Anterior cingulate cortex (tissue), 58 donors: ENCODE results near the gene KDM4B.
A peak's percentile ranks its signal among the peaks of the same experiment; 100 is the strongest.

Experiments used
- DNase-seq, 58 donors: peaks; one replicate each; lab custom pipeline; 2025; lab: John Stamatoyannopoulos, UW

Gene KDM4B

GRCh38 chr19:5006821-5007220, 37.9 kb downstream of the KDM4B start:
- DNase-seq: no peak

GRCh38 chr19:5011476-5012238, 42.7 kb downstream of the KDM4B start:
- no peak for DNase-seq

DNA sequence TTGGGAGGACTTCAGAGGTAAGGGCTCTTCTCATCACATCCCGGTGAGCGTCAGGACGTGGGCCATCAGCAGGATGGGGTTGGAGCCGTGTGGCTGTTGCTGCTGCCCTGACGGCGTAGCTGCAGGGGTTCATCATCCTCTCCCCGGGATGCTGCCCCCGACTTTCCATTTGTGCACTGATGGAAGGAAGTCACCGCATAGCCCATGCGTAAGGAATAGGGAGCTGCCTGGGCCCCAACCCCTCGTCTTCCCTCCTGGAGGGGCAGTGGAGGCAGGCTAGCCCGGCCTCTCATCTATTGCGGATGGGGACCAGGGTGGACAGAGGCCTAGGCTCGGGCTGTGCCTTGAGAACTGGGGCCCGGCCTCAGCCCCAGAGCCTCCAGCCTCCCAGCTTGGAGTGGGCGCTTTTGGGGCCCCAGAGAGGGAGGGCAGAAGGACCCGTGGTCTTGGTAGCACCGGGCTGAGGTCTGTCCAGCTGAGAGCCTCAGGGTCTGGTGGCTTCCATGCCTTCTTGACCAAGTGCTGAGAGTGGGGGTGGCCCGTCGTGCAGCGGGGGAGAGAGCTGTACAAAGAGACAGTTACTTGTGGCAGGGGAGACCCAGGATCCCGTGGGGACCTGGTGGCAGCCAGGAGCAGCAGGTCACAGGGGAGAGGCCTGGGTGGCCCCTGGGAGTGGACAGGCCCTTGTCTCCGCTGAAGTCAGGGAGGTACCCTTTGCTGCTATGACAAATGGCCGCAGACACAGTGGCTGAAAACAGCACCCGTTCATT, 44.0 kb downstream of the KDM4B start:
- DNase-seq: no peak

GRCh38 chr19:5013761-5014160, 44.8 kb downstream of the KDM4B start:
- no peak for DNase-seq

GRCh38 chr19:5014941-5015340, 46.0 kb downstream of the KDM4B start:
- no peak for DNase-seq

- DNase-seq: no peak
These were observed 47.4 kb downstream of the KDM4B start for GRCh38 chr19:5016268-5016667.

DNA sequence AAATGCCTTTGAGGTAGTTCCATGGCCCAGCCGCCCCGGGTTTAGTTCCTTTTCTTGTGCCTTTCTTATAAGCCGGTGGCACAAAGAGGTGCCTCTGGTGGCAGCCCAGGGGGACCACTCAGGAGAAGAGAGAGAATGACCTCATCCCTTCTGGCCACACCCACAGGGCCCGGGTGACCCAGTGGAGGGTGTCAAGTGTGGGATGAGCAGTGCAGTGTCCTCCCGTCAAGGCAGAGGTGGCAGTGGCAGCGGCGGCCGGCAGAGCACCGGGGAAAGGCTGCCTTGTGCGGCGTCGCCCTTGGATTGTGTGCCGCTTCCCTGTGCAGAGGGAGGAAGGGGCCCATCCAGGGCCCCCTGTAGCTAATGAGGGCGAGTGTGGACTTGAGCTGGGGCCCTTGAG, 47.9 kb downstream of the KDM4B start:
- DNase-seq: no peak

DNA sequence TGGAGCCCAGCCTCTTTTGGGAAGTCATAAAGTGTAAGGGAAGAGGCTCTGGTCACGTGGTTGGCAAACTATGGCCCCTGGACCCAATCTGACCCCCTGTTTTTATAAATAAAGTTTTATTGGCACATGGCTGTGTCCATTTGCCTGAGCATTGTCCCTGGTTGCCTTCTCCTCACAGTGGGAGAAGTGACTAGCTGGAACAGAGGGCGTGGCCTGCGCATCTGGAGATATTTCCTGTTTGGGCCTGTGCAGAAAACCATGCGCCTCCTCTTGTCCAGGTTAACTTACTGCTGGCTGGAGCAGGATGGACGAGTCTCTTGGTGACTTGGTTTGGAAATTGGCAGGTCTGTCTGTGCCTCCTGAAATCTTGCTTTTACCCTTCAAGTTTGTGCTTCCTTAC, 48.3 kb downstream of the KDM4B start:
- DNase-seq: no peak

GRCh38 chr19:5018224-5019015, 49.5 kb downstream of the KDM4B start:
- no peak for DNase-seq

GRCh38 chr19:5020368-5020767, 51.5 kb downstream of the KDM4B start:
- no peak for DNase-seq

DNA sequence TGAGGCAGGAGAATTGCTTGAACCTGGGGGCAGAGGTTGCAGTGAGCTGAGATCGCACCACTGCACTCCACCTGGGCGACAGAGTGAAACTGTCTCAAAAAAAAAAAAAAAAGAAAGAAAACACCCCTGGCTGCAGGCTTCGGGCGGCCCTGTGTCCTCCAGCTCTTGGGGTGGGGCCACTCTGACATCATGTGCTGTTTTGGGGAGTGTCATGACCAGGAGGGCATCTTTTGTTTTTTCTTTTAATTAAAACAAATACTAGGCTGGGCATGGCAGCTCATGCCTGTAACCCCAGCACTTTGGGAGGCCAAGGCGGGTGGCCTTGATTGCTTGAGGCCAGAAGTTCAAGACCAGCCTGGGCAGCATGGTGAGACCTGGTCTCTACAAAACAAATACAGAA, 52.1 kb downstream of the KDM4B start:
- DNase-seq: no peak

DNA sequence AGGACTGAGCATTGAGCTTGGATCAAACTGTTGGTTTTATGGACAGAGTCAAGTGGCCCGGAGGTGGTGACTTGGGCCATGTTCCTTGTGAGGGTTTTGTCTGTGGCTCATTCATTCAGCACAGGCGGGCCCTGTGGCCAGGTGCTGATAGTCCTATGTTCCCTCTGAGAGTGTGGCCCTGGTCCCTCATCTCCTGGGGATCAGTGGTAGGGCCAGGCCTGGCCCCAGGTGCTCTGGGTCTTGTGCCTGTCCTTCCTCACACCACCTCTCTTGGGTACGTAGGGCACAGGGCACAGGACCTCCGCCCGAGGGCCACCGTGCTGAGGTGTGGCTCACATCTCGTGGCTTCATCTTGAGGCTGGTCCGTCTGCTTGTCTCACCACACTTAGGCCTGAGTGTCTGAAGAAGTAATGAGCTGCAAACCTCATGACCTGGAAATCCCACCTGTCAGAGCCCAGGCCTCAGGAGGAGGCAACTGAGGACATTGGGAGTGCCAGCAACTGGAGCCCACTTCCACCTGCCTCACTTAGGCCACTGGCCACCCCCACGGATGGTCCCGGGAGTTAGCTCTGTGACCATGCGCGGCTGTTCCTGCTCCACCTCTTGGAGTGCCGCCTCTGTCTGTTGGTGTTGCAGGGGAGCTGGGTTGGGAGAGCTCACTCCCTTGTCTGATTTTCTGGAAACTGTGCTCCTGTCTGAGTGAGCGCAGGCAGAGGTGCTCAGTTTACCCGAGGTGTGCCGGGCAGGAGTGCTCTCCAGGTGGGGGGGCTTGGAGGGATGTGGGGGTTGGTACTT, 53.4 kb downstream of the KDM4B start:
- DNase-seq: no peak

DNA sequence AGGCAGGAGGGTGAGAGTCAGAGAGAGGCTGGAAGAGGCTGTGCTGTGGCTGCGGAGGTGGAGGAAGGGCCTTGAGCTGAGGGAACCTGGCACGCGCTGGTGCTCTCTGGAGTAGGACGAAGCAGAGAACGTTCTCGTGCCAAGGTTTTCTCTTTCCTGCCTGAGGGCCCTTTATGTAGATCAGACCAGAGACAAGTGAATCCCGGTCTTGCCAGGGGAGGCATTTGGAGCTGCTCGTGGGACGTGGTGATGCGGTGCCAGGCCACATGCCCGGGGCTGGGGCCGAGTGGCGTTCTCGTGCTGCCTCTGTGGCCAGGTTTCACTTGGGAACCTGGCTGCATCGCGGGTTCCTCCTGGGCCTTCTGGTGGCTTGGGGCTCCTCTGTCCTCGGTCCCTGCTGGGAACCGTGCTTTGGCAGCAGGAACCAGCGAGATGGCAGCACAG, 54.2 kb downstream of the KDM4B start:
- DNase-seq: peak in 26 of 58 donors; percentile 8 to 71 (median 34)

DNA sequence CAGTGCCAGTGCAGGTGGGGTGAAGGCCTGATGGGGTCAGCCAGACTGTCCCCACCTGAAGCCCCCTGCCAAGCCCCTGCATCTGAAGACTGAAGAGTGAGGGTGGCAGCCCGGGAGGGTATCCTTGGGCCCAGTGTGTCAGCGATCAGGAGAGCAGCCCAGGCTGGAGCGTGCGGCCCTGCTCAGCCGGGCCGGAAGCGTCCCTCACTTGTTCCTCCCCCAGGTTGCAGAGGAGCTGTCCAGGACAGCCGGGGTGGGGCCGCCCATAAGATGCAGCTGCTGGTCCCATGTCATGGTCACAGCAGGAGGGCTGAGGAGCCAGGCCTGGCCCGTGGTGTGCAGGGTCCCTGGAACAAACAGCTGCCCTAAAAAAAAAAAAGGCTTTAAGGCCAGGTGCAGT, 55.4 kb downstream of the KDM4B start:
- DNase-seq: no peak

- no peak for DNase-seq
These were observed 56.1 kb downstream of the KDM4B start for GRCh38 chr19:5025027-5025426.

DNA sequence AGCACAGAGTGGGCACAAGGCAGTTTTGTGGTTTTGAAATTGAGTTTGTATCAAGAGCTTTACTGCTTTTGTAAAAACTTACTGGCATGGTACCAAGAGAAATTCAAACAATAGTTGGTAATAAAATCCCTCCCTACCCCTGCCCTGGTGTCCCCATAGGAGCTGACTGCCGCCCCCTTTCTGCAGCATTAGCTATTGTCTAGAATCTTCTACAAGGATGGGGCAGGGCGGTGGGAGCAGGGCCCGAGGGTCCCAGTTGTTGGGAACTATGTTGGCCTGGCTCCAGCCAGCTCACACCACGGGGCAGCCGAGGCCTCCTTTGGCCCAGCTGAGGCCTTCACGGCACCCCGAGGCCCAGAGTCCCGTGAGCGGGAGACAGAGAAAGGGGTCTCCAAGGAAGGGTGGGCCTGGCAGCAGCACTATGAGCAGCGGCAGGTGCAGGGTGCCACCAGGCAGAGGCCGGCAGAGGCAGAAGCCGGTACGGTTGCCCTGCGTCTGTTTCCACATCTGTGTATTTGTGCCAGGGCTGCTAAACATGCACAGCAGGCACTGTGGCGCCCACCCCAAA, 57.9 kb downstream of the KDM4B start:
- peak in 1 of 58 donors; percentile 50 for DNase-seq

- no peak for DNase-seq
These were observed 59.4 kb downstream of the KDM4B start for GRCh38 chr19:5028229-5028886.

DNA sequence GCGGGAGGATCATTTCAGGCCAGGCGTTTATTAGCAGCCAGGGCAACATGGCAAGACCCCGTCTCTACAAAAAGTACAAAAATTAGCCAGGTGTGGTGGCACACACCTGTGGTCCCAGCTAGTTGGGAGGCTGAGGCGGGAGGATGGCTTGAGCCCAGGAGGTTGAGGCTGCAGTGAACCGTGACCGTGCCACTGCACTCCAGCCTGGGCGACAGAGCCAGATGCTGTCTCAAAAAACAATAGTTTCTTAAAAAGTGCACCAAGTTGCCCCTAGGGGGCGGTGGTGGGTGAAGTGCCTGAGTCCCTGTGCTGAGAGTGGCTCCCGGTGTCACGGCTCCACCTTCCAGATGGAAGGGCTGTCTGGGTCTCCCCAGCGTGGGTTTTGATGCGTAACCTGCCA, 60.7 kb downstream of the KDM4B start:
- peak in 6 of 58 donors; percentile 12 to 61 (median 20) for DNase-seq

- no peak for DNase-seq
These were observed 61.4 kb downstream of the KDM4B start for GRCh38 chr19:5030136-5030820.
